MM.1S (cell line): ENCODE results near the gene CLEC16A.

Experiments used
- DNase-seq: peaks from one replicate; pipeline ENCODE4 v3.0.0-alpha.2; 2015
- H2AFZ ChIP-seq: fragments of 300-600 bp; sonication (generic); 2 replicates; pipeline ENCODE4 v1.6.0; 2016; ENCODE audit warnings: antibody characterized with exemption, low read length
- H3F3A ChIP-seq: fragments of 300-600 bp; sonication (generic); 2 replicates; pipeline ENCODE4 v1.6.1; 2016; ENCODE audit warnings: mild to moderate bottlenecking, antibody characterized with exemption, low read length, moderate library complexity, mixed read lengths; ENCODE audit not compliant: insufficient read depth
- H3K27ac ChIP-seq: fragments of 300-600 bp; sonication (generic); 2 replicates; pipeline ENCODE4 v1.5.1; 2016; ENCODE audit warnings: mild to moderate bottlenecking, low read length
- H3K27me3 ChIP-seq: fragments of 300-600 bp; sonication (generic); replicated peaks from 2 replicates; pipeline ENCODE4 v1.6.0; 2016; ENCODE audit warnings: low read length; ENCODE audit not compliant: insufficient read depth
- H3K36me3 ChIP-seq: fragments of 300-600 bp; sonication (generic); replicated peaks from 2 replicates; pipeline ENCODE4 v1.6.1; 2016; ENCODE audit warnings: mild to moderate bottlenecking, low read length, mixed read lengths; ENCODE audit not compliant: insufficient read depth
- H3K4me1 ChIP-seq: fragments of 300-600 bp; sonication (generic); 2 replicates; pipeline ENCODE4 v1.6.1; 2016; ENCODE audit warnings: low read length, mixed read lengths
- H3K4me2 ChIP-seq: fragments of 300-600 bp; sonication (generic); 2 replicates; pipeline ENCODE4 v1.6.0; 2016; ENCODE audit warnings: low read depth, low read length
- H3K4me3 ChIP-seq: fragments of 300-600 bp; sonication (generic); 2 replicates; pipeline ENCODE4 v1.5.1; 2016; ENCODE audit warnings: low read length, mixed read lengths
- H3K79me2 ChIP-seq: fragments of 300-600 bp; sonication (generic); 2 replicates; pipeline ENCODE4 v1.6.1; 2016; ENCODE audit warnings: mixed run types, low read length, mixed read lengths
- H3K9ac ChIP-seq: fragments of 300-600 bp; sonication (generic); 2 replicates; pipeline ENCODE4 v1.6.1; 2016; ENCODE audit warnings: low read length, mixed read lengths
- H3K9me2 ChIP-seq: fragments of 300-600 bp; sonication (generic); replicated peaks from 2 replicates; pipeline ENCODE4 v1.6.1; 2016; ENCODE audit warnings: mild to moderate bottlenecking, low read length, mixed read lengths; ENCODE audit not compliant: insufficient read depth
- H3K9me3 ChIP-seq: fragments of 300-600 bp; sonication (generic); replicated peaks from 2 replicates; pipeline ENCODE4 v1.6.1; 2016; ENCODE audit warnings: mild to moderate bottlenecking, low read length, mixed read lengths; ENCODE audit not compliant: insufficient read depth
- H4K20me1 ChIP-seq: fragments of 300-600 bp; sonication (generic); 2 replicates; pipeline ENCODE4 v1.6.1; 2016; ENCODE audit warnings: mild to moderate bottlenecking, low read length, moderate library complexity, mixed read lengths; ENCODE audit not compliant: insufficient read depth
- EZH2 ChIP-seq: fragments of 300-600 bp; sonication (generic); optimal IDR thresholded peaks from 2 replicates; pipeline ENCODE3; 2017; ENCODE audit warnings: low read depth, mild to moderate bottlenecking, antibody characterized with exemption, low read length, mixed read lengths
- EZH2phosphoT487 ChIP-seq: fragments of 300-600 bp; sonication (generic); IDR thresholded peaks from 2 replicates; pipeline ENCODE4 v1.6.1; 2018; ENCODE audit warnings: antibody characterized with exemption, low read length
- TF ChIP-seq, protein P1 (sequence below): fragments of 300-600 bp; sonication (generic); IDR thresholded peaks from 2 replicates; pipeline ENCODE4 v1.5.1; 2016; ENCODE audit warnings: antibody characterized with exemption, low read length, mixed read lengths

Gene CLEC16A

DNA sequence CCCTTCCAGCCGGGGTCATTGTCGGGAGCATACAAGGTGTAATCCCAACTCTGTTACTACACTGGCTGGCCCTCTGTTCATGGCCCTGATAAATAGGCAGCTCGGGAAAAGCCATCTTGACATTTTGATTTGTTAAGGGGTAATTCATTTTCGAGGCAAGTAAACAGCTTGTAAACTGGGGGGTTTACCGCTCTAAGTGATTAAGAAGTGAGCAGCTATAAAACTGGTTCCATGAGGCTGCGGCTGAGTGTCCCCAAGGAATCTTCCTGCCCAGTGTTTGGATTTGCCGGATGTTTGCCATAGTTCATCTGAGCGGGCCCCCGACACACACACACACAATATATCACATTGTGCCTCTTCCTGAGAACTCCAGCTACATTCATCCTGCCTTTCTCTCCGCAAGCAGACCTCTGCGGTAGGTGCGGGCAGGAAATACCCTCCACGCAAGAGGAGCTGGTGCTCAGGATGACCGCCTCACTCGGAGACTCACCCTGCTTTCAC lies 219.4 kb downstream of the CLEC16A start:
- no peak for DNase-seq

DNA sequence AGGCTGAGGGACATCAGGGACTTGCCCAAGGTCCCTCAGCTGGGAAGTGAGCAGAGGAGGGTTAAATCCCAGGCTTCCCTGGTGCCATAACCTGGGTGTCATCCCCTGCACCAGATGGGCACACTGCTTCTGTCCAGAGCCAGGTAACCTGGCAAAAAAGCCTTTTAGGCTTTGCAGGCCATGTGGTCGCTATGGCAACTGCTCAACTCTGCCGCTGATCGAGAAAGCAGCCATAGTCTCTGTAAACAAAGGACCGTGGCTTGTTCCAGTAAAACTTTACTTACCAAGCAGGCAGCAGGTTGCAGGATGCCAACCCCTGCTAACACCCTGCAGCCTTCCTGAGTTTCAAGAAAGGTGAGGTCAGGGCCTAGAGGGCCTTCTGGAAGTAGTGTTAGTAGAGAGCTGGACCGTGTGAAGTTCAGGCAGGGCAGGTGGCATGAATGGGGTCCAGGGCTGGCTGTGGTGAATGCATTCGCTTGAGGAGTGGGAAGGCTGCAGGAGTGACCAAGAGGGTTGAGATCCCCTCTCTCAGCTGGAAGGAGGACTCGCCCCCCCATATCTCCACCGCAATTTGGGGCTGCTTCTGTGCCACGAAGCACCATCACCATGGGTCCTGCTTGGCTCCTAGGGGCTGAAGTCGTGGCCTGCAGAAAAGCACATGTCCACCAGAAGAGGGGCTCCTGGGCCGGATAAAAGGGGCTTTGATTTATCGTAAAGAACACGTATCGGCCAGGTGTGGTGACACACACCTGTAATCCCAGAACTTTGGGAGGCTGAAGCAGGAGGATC lies 220.3 kb downstream of the CLEC16A start:
- no peaks in the 10 kb centered on the region for H3K36me3 ChIP-seq
- H3K27ac ChIP-seq: no peak overlapping the region
- H3K4me2 ChIP-seq: no peak overlapping the region

More for the DNA sequence above, 219.4 kb downstream of the CLEC16A start:
- Histone ChIP-seq H3K36me3 (no peaks in the 10 kb centered on the region), H3K27me3 (no peaks in the 10 kb centered on the region), H3K4me3 (no peak overlapping the region), H3K9ac (no peak overlapping the region), H4K20me1 (no peaks in the 10 kb centered on the region), H3F3A (no peaks in the 10 kb centered on the region), H3K27ac (no peak overlapping the region), H3K4me1 (no peaks in the 10 kb centered on the region), H3K4me2 (no peak overlapping the region), H3K79me2 (no peaks in the 10 kb centered on the region), H3K9me3 (no peaks in the 10 kb centered on the region), H2AFZ (no peak overlapping the region), H3K9me2 (no peaks in the 10 kb centered on the region)
- TF ChIP-seq EZH2 (no peak), EZH2phosphoT487 (no peak)
- TF ChIP-seq, protein P1, sequence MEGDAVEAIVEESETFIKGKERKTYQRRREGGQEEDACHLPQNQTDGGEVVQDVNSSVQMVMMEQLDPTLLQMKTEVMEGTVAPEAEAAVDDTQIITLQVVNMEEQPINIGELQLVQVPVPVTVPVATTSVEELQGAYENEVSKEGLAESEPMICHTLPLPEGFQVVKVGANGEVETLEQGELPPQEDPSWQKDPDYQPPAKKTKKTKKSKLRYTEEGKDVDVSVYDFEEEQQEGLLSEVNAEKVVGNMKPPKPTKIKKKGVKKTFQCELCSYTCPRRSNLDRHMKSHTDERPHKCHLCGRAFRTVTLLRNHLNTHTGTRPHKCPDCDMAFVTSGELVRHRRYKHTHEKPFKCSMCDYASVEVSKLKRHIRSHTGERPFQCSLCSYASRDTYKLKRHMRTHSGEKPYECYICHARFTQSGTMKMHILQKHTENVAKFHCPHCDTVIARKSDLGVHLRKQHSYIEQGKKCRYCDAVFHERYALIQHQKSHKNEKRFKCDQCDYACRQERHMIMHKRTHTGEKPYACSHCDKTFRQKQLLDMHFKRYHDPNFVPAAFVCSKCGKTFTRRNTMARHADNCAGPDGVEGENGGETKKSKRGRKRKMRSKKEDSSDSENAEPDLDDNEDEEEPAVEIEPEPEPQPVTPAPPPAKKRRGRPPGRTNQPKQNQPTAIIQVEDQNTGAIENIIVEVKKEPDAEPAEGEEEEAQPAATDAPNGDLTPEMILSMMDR: no peak

DNA sequence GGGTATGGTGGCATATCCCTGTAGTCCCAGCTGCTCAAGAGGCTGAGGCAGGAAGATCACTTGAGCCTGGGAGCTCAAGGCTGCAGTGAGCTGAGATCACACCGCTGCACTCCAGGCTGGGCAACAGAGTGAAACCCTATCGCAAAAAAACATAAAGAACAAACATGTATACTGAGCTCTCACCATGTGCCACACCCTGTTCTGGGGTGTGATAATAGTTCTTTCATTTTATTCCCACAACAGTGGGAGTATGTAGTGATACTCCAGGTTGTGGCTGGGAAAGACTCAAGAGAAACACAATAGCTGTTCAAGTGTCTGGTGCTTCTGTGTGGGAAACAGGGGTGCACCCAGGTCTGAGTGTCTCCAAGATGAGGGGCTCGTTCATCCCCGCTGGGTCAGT lies 221.0 kb downstream of the CLEC16A start:
- TF ChIP-seq, protein P1: no peak
- TF ChIP-seq EZH2: no peak
- no peaks in the 10 kb centered on the region for H3K9me3 ChIP-seq
- H3F3A ChIP-seq: no peaks in the 10 kb centered on the region
- no peaks in the 10 kb centered on the region for H3K36me3 ChIP-seq
- no peak overlapping the region for H3K4me2 ChIP-seq
- no peaks in the 10 kb centered on the region for H3K27me3 ChIP-seq
- no peaks in the 10 kb centered on the region for H3K79me2 ChIP-seq
- H3K27ac ChIP-seq: no peak overlapping the region
- H2AFZ ChIP-seq: no peak overlapping the region
- no peak overlapping the region for H3K9ac ChIP-seq
- H4K20me1 ChIP-seq: no peaks in the 10 kb centered on the region
- DNase-seq: no peak
- no peak overlapping the region for H3K4me3 ChIP-seq
- H3K4me1 ChIP-seq: no peaks in the 10 kb centered on the region
- no peaks in the 10 kb centered on the region for H3K9me2 ChIP-seq

More for the DNA sequence above, 220.3 kb downstream of the CLEC16A start:
- H3K9me2 ChIP-seq: no peaks in the 10 kb centered on the region
- TF ChIP-seq, protein P1: no peak
- H3K9me3 ChIP-seq: no peaks in the 10 kb centered on the region
- no peak overlapping the region for H3K9ac ChIP-seq
- no peaks in the 10 kb centered on the region for H4K20me1 ChIP-seq
- no peaks in the 10 kb centered on the region for H3F3A ChIP-seq
- no peak overlapping the region for H2AFZ ChIP-seq
- no peak for DNase-seq
- H3K4me3 ChIP-seq: no peak overlapping the region
- H3K27me3 ChIP-seq: no peaks in the 10 kb centered on the region
- no peaks in the 10 kb centered on the region for H3K79me2 ChIP-seq
- no peaks in the 10 kb centered on the region for H3K4me1 ChIP-seq
